Islet precursor cell (in vitro differentiated cells): ENCODE measurements around the gene KCNK1.

Experiments used
- DNase-seq: peaks from one replicate; pipeline ENCODE4 v3.0.0-alpha.2; 2018

The KCNK1 gene

DNA sequence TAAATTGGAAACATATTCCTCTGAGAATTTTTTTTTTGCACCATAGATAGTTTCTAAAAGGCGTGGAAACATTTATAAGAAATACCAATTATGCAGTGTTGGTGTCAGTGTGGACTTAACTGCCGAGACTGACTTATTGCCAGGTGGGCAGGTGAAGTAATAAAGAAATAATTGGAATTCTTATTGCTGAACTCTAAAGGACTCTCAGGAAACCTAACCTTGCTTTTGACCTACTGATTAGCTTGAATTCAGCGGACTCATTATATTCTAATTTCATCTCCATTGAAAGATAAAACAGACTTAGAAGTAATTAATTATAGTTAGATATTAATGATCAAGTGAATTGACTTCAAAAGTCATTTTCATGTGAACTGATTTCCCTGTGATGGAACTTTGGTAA is 26.3 kb downstream of the KCNK1 start:
- DNase-seq: no peak

DNA sequence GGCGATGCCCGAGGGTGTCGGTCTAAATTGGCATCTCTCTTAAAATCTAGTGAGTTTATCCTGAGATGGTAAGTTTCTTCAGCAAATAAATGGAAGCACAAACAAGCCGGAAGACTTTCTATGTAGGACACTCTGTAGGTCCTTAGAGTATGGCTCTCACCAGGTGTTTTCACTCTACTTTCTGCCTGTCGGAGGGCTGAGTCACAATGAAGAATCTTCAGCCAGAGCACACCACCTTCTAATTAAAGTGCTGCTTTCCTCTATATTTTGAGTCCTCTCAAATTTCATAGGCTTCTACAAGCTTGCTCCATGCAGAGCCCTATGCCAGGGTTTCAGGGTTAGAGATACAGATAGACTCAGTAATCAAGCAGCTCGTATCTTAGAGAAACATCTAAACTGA is 27.1 kb downstream of the KCNK1 start:
- no peak for DNase-seq

DNA sequence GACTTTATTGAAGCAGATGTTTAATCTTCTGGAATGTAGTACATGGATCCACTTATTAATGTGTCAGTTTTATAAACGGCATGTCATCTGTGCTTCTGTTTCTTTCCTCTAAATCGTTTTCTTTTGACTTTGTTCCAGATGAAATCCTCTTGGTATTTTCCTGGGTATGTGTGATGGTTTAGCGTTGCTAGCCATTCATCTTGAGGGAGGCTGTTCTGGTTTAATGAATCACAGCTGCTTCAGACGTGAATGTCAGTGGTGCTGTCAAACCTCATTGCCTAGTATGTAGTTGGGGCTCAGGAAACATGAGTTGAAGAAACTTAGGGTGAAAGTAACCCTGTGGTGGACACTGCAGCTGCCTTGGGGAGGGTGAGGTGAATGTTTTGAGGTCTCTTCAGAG is 33.2 kb downstream of the KCNK1 start:
- DNase-seq: no peak

DNA sequence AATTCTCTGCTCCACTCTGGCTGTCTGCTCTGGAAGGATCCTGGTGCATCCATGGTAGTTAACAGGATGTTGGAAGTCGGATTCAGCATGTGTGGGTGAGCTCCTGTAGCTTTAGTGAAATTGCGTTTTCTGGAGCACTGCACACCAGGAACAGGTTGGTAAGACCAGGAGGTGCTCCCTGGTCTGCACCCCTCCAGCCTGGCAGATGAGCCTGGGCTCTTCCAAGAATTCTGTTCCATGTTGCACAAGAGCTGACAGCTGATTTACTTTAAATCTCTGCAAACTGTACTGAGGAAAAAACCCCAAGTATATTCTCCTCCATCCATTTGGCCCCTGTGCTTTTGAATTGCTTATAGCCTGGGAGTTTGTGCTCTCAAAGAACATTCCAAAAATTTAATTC is 33.7 kb downstream of the KCNK1 start:
- DNase-seq: no peak

DNA sequence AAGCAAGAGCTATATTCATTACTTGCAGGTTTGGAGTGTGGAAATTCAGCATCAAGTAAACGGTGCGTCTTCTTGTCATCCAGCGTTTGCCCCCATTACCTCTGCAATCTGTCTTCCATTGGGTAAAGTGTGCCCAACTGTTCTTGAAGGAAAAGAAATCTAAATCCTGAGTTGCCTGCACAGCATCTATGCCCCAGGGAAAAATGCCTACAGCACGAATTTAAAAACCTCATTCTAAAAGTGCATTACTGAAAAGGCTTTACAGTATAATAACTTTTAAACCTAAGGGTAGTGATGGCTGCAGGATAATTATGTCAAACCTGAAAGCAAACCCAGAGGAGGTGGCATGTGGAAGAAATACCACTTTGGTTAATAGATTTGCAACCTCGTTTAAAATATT is 37.2 kb downstream of the KCNK1 start:
- no peak for DNase-seq

- no peak for DNase-seq
These were observed 37.8 kb downstream of the KCNK1 start for GRCh38 chr1:233651563-233652233.

DNA sequence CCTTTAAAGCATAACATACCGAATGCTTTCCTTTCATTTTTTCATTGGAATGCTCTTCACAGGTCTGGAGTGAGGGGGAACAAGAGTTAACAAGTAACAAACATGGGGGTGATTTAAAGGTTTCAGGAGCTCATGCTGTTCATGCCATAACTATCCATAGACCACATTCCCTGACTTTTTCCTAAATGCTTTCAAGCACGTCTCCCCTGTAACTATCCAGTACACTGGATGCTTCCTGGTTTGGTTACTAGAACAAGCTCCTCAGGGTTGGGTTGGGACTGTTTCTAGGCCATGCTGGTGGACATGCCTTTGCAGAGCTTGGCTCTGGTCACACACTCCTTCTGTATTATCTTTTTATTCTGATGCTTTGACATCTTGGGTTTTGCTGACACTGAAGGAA is 38.6 kb downstream of the KCNK1 start:
- no peak for DNase-seq

DNA sequence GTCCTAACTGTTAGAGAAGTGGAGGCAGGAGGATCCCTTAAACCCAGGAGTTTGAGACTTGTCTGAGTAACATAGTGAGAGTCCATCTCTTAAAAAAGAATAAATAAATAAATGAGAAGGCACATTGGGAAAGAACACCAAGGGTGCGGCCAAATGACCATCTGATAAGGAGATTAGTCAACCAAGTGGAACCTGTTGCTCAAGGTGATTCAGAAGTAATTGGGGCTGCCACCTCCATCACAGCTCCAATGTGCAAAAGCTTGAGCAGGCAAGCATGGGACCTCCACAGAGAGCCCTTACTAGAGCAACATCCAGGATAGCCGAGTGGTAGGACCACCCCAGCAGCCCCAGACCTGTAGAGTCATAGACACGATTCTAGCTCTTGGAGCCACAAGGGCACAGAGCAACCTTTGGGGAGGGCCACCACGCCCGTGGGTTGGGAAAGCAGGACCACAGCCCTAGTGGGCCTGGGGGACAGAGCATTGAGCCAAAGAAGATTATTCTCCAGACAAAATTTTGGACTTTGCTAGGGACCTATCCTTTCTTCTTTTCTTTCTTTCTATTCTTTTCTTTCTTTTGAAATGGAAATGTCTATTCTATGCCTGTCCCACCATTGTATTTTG is 40.9 kb downstream of the KCNK1 start:
- DNase-seq: no peak

- DNase-seq: no peak
These were observed 41.4 kb downstream of the KCNK1 start for GRCh38 chr1:233655301-233655740.

GRCh38 chr1:233656032-233656635 is 42.2 kb downstream of the KCNK1 start:
- DNase-seq: no peak

- no peak for DNase-seq
These were observed 42.8 kb downstream of the KCNK1 start for GRCh38 chr1:233656687-233657086.

DNA sequence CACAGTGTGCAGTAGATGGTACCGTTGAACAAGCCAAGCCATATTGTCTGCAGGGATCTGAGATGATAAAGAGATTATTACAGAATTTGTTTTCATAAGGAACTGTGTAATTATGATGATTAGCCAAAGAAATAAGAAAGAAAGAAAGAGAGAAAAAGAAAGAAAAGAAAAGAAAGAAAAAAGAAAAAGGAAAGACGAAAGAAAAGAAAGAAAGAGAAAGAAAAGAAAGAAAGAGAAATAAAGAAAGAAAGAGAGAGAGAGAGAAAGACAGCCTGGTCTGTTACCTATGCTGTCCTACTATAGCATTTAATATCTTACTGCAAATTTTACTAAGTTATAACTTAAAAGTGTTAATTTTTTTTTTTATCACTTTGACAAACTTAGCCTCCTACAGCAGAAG is 43.6 kb downstream of the KCNK1 start:
- DNase-seq: no peak

DNA sequence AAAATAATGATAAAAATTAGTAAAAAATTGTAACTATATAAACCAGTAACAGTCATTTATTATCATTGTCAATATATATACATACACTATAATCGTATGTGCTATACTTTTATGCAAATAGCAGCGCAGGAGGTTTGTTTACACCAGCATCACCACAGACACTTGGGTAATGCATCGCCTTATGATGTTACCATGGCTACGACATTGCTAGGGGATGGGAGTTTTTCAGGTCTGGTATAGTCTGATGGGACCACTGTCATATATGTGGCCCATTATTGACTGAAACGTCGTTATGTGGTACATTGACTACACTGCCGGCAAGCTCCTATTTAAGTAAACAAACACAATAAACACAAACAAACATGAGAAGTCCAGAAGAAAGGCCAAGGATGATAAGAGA is 45.6 kb downstream of the KCNK1 start:
- DNase-seq: no peak

DNA sequence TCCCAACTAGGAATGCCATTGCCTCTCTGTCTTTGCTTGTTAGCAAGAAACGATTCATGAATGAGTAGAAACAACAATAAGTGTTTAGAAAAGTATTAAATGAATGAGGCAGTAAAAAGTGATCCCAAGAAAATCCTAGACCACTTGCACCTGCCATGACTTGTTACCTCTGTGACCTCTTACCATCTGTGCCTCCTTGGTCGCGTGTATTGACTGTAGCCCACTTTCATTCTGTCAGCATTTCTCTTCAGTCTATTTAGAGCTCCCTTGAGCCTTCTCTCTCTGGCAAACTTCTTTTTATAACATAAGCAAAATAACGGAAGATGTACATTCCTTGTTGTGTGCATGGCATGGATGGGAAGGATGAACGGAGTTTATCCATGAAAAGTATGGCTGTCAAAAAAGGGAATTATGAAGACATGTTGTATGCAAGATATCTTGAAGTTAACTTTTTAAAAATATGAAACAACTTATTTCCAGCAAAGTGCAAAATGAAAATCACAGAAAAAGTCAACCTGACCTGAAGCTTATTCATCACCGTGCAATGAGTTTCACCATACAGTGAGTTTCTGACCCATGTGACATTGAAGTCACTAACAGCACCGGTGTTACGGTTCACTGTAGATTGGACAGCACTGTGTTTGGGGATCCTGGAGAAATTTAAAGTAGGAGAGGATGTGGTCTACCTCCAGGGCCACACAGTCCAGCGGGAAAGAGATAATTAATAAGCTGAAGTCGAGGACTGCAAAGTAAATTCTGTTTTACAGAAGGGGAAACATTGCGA is 47.7 kb downstream of the KCNK1 start:
- DNase-seq: no peak

- no peak for DNase-seq
These were observed 48.8 kb downstream of the KCNK1 start for GRCh38 chr1:233662575-233663304.

GRCh38 chr1:233664253-233664652 is 50.3 kb downstream of the KCNK1 start:
- DNase-seq: no peak

- DNase-seq: no peak
These were observed 51.1 kb downstream of the KCNK1 start for GRCh38 chr1:233664804-233665574.

DNA sequence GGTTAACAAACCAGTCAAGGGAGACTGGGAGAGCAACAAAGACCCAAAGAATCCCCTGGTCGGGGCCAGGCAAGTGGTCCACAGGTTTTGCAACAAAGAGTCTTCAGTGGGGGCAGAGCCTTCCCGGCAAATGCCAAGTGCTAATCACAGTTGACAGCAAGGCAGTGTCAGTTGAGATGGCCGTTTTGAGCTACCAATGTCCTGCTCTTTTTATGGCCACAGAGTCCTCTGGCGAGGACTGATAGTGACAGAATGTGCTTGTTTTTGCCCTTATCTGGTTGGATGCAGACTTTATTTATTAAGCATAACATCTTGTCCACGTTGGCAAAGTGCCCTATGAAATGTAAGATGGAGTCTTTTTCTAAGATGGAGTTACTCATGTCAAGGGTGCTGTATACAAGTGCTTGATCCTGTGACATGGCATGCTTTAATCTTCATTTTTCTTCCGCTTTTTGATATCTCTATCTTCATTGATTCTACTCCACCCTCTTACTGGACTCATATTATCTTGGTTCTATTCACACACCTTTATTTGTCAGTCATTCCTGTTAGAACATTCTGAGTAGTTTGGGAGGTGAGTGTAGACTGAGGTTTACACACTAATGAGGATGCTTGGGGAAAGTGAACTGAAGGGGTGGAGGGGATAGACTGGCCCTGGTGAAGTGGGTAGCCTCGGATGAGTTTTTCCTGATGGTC is 51.8 kb downstream of the KCNK1 start:
- DNase-seq: no peak

GRCh38 chr1:233667741-233668140 is 53.8 kb downstream of the KCNK1 start:
- DNase-seq: no peak

GRCh38 chr1:233668146-233668724 is 54.3 kb downstream of the KCNK1 start:
- DNase-seq: no peak

DNA sequence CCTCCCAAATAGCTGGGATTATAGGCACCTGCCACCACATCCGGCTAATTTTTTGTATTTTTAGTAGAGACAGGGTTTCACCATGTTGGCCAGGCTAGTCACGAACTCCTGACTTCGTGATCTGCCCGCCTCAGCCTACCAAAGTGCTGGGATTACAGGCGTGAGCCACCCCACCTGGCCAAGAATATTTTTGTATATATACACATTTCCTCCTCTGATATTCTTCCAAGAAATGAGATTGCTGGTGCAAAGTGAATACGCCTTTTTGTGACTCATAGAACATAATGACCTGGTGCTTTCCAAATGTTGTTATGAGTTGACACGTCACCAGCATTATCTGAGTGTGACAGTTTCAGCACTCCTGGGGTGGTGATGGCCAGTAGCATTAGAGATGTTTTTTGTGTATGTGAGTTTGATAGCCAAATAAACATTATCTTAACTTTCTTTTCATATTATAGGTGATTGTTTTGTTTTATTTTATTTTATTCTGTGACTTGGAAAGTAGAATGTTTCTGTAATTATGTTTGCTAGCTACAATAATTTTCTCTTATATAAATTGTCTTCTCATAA is 54.9 kb downstream of the KCNK1 start:
- no peak for DNase-seq
